ENCODE results near the gene TRABD2B.

Gene TRABD2B

GRCh38 chr1:47781171-47781959 lies 215.8 kb downstream of the TRABD2B start:
- TF ChIP-seq CTCF (IDR thresholded peaks at IDR 0.05; ENCODE audit: insufficient read depth, missing control alignments), result no peak
- DNase-seq (ENCODE audit: insufficient read length, low spot score) (no peak), FAIRE-seq (no peak)

DNA sequence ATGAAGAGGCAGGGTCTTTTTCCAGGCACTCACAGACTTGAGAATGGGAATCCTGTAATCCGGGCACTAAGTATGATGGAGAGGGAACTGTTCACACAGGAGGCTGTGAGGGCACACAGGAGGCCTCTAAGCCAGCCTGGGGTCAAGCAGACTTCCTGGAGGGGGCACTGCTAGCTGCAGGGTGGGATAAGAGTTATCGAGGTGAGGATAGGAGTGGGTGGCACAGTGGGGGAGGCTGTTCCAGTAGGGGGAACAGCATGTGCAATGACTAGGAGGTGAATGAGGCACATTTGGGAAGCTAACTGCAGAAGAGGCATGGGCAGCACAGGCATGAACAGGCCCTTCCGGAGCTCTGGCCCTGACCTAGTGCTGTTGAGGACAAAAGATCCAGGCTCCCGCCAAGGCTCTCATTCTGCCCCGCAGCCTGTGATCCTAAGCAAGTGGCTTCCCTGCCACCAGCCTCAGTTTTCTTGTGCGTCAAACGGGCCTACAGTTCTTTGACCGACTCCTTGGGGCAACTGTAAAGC lies 216.7 kb downstream of the TRABD2B start:
- no peak for DNase-seq (ENCODE audit: insufficient read length, low spot score)
- FAIRE-seq, result no peak
- TF ChIP-seq CTCF (IDR thresholded peaks at IDR 0.05; ENCODE audit: insufficient read depth, missing control alignments), result no peak

DNA sequence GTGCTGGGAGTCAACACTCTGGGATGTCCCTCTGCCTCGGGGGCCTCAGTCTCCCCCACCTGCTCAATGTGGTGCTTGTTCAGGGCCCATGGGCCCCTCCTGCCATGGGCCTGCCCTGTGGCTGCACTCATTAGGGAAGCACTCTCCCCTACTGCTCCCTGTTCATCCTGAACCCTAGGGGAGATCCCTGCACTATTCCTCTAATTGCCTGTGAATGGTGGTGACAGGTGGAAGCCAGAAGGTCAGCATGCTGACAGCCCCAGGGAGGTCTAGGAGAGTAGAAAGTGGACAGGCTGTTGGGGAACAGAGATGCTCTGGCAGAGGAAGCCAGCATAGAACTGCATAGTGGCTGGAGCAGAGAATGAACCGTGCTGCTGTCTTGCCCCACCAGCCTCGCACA lies 217.6 kb downstream of the TRABD2B start:
- DNase-seq (ENCODE audit: insufficient read length, low spot score) (no peak), FAIRE-seq (no peak)
- TF ChIP-seq CTCF (IDR thresholded peaks at IDR 0.05; ENCODE audit: insufficient read depth, missing control alignments), result no peak

DNA sequence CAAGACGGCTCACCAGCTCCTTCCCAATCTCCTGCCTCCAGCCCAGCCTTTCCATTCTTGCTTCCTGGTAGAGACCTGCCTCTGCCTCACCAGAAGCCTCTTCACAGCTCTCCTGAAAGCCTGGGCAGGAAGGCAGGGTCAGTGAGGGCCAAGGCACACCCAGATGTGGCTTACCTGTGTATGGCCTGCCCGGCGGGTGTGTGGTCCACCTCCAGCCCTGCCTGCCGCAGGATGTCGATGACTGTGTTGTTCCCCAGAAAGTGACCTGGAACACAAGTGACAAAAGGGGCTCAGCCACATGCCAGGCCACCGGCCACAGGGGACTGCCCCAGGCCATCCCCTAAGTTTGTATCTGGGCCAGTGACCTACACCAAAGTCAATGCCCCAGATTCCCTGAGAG lies 218.9 kb downstream of the TRABD2B start:
- DNase-seq (ENCODE audit: insufficient read length, low spot score) (no peak), FAIRE-seq (no peak)
- no peak for TF ChIP-seq CTCF (IDR thresholded peaks at IDR 0.05; ENCODE audit: insufficient read depth, missing control alignments)

- DNase-seq (ENCODE audit: insufficient read length, low spot score) (no peak), FAIRE-seq (no peak)
- TF ChIP-seq CTCF (IDR thresholded peaks at IDR 0.05; ENCODE audit: insufficient read depth, missing control alignments), result no peak
These were observed 219.9 kb downstream of the TRABD2B start for GRCh38 chr1:47777322-47777721.

GRCh38 chr1:47776667-47777131 lies 220.5 kb downstream of the TRABD2B start:
- TF ChIP-seq CTCF (IDR thresholded peaks at IDR 0.05; ENCODE audit: insufficient read depth, missing control alignments), result no peak
- FAIRE-seq (no peak), DNase-seq (ENCODE audit: insufficient read length, low spot score) (no peak)

Data from D721Med (cell line).